Liver (tissue), 9 donors: ENCODE measurements around the gene RUNDC3A. TPM values are rescaled to one million over a fixed set of nuclear protein-coding genes. Genes with fewer than 3 reads are reported as not detected.
A peak's percentile ranks its signal among the peaks of the same experiment; 100 is the strongest.

Source experiments
- DNase-seq: peaks from one replicate; pipeline ENCODE4 v3.0.0-alpha.2; 2017; ENCODE audit warnings: low spot score
- H3K27ac ChIP-seq, 2 donors: one replicate each; pipeline ENCODE4 v1.7.0; 2013; ENCODE audit warnings: inconsistent platforms in 2 of 2, low read length in 2 of 2, control low read depth in 1 of 2, low read depth in 1 of 2, mild to moderate bottlenecking in 1 of 2
- H3K27me3 ChIP-seq, 4 donors: one replicate each; pipeline versions ENCODE4 v1.6.1 to v1.7.0; 2013; ENCODE audit warnings: low read length in 3 of 4, inconsistent platforms in 1 of 4, mild to moderate bottlenecking in 1 of 4, moderate library complexity in 1 of 4; ENCODE audit not compliant: control insufficient read depth in 4 of 4, insufficient read depth in 4 of 4
- H3K36me3 ChIP-seq, 4 donors: one replicate each; pipeline versions ENCODE4 v1.6.1 to v1.7.0; 2013; ENCODE audit warnings: low read length in 3 of 4, mild to moderate bottlenecking in 3 of 4, low read depth in 1 of 4, moderate library complexity in 1 of 4; ENCODE audit not compliant: control insufficient read depth in 4 of 4, insufficient read depth in 3 of 4
- H3K4me1 ChIP-seq, 4 donors: one replicate each; pipeline versions ENCODE4 v1.6.1 to v1.7.0; 2013; ENCODE audit warnings: low read length in 3 of 4, mild to moderate bottlenecking in 3 of 4, moderate library complexity in 1 of 4; ENCODE audit not compliant: control insufficient read depth in 4 of 4, insufficient read depth in 4 of 4
- H3K4me3 ChIP-seq, 3 donors: one replicate each; pipeline versions ENCODE4 v1.6.1 to v1.7.0; 2013; ENCODE audit warnings: low read length in 3 of 3, control low read depth in 1 of 3, low read depth in 1 of 3, mild to moderate bottlenecking in 1 of 3
- H3K9ac ChIP-seq, 2 donors: one replicate each; pipeline ENCODE4 v1.7.0; 2013; ENCODE audit warnings: low read length in 2 of 2, mild to moderate bottlenecking in 2 of 2, moderate library complexity in 2 of 2, control low read depth in 1 of 2, low read depth in 1 of 2
- H3K9me3 ChIP-seq, 4 donors: one replicate each; pipeline versions ENCODE4 v1.6.1 to v1.7.0; 2013; ENCODE audit warnings: low read length in 3 of 4; ENCODE audit not compliant: control insufficient read depth in 4 of 4
- ATF3 ChIP-seq: IDR thresholded peaks from 2 replicates; pipeline ENCODE4 v1.6.1; 2016; ENCODE audit warnings: antibody characterized with exemption
- CTCF ChIP-seq: fragments of 150-350 bp; IDR thresholded peaks from 2 replicates; pipeline ENCODE4 v1.5.1; 2017; ENCODE audit warnings: improper control_type of control experiment, low read depth, low read length; ENCODE audit not compliant: missing input control
- EGR1 ChIP-seq, 2 donors: IDR thresholded peaks; 2 replicates each; pipeline ENCODE4 v1.6.1; 2016 to 2018; ENCODE audit warnings: antibody characterized with exemption in 2 of 2, low read depth in 2 of 2
- FOXA1 ChIP-seq: IDR thresholded peaks from 2 replicates; pipeline ENCODE4 v1.6.1; 2016; ENCODE audit warnings: antibody characterized with exemption
- FOXA2 ChIP-seq: IDR thresholded peaks from 2 replicates; pipeline ENCODE4 v1.6.1; 2016; ENCODE audit warnings: antibody characterized with exemption
- GABPA ChIP-seq, 2 donors: IDR thresholded peaks in 1 of 2; conservative IDR thresholded peaks in 1 of 2; 2 replicates each; pipeline ENCODE4 v1.6.1; 2016; ENCODE audit warnings: antibody characterized with exemption in 2 of 2, mild to moderate bottlenecking in 1 of 2, moderate library complexity in 1 of 2
- HNF4A ChIP-seq, 2 donors: conservative IDR thresholded peaks; 2 replicates each; pipeline ENCODE4 v1.6.1; 2016; ENCODE audit warnings: antibody characterized with exemption in 2 of 2, mild to moderate bottlenecking in 2 of 2
- HNF4G ChIP-seq: IDR thresholded peaks from 2 replicates; pipeline ENCODE4 v1.6.1; 2016; ENCODE audit warnings: antibody characterized with exemption
- JUND ChIP-seq, 2 donors: IDR thresholded peaks; 2 replicates each; pipeline ENCODE4 v1.6.1; 2016; ENCODE audit warnings: antibody characterized with exemption in 2 of 2
- MAX ChIP-seq: IDR thresholded peaks from 2 replicates; pipeline ENCODE4 v1.6.1; 2016; ENCODE audit warnings: antibody characterized with exemption
- NR2F2 ChIP-seq: IDR thresholded peaks from 2 replicates; pipeline ENCODE4 v1.6.1; 2016; ENCODE audit warnings: antibody characterized with exemption
- RAD21 ChIP-seq, 2 donors: IDR thresholded peaks; 2 replicates each; pipeline ENCODE4 v1.6.1; 2016; ENCODE audit warnings: antibody characterized with exemption in 2 of 2, mild to moderate bottlenecking in 2 of 2
- REST ChIP-seq: IDR thresholded peaks from 2 replicates; pipeline ENCODE4 v1.6.1; 2016; ENCODE audit warnings: antibody characterized with exemption, mild to moderate bottlenecking
- RXRA ChIP-seq, 2 donors: IDR thresholded peaks; 2 replicates each; pipeline ENCODE4 v1.6.1; 2017 to 2018; ENCODE audit warnings: antibody characterized with exemption in 2 of 2, mild to moderate bottlenecking in 1 of 2
- SP1 ChIP-seq: IDR thresholded peaks from 2 replicates; pipeline ENCODE4 v1.6.1; 2018; ENCODE audit warnings: antibody characterized with exemption, mild to moderate bottlenecking
- TAF1 ChIP-seq: conservative IDR thresholded peaks from 2 replicates; pipeline ENCODE4 v1.6.1; 2016; ENCODE audit warnings: antibody characterized with exemption, mild to moderate bottlenecking
- YY1 ChIP-seq: IDR thresholded peaks from 2 replicates; pipeline ENCODE4 v1.6.1; 2016; ENCODE audit warnings: antibody characterized with exemption, mild to moderate bottlenecking
- ZBTB33 ChIP-seq: IDR thresholded peaks from 2 replicates; pipeline ENCODE4 v1.6.1; 2016; ENCODE audit warnings: antibody characterized with exemption
- WGBS: extraction: QIAGEN DNeasy Blood & Tissue Kit; methylation state at CpG from one replicate; pipeline ENCODE4 v1.1.7; 2013; 5-methylcytosine and 5-hydroxymethylcytosine counted together
- polyA plus RNA-seq, 2 donors: library from polyadenylated mRNA; stranded (reverse) in 1 of 2; unstranded in 1 of 2; fragments of 200-250 nt in 1 of 2; fragments of >200 nt in 1 of 2; fragmentation: Nextera tagmentation in 1 of 2; extraction: Ambion mirVana in 1 of 2; gene quantifications; one replicate each; pipeline versions ENCODE4 v1.2.1 to v1.2.3, GENCODE V29; 2013 to 2015
- total RNA-seq, 2 donors: library from RNA; depleted of rRNA; stranded (reverse); fragments of >200 nt; gene quantifications; one replicate each; pipeline ENCODE4 v1.2.3, GENCODE V29; 2014
- donor health status: healthy.
- donor health status: healthy.
- donor health status: healthy.
- donor health status: healthy.
- donor health status: healthy.

Gene RUNDC3A
- total and polyA plus RNA-seq, 4 donors, result 0.05 to 17.0 (median 0.06) TPM; not detected in 1

GRCh38 chr17:44284024-44284400 is 24.4 kb upstream of the RUNDC3A start:
- no peak for DNase-seq
- Histone ChIP-seq H3K9me3 (no peaks in the 10 kb centered on the region), H3K36me3 (no peaks in the 10 kb centered on the region), H3K27me3 (no peaks in the 10 kb centered on the region), H3K27ac (no peak overlapping the region), H3K4me1 (peaks cover 0 to 10% (median 2%) of the 10 kb centered on the region in 4 donors), H3K9ac (no peak overlapping the region), H3K4me3 (no peak overlapping the region)
- 92% methylated on average over 4 of the region's 4 CpGs for WGBS
- TF ChIP-seq CTCF (no peak), GABPA (IDR thresholded peaks at IDR 0.05 in 1 of 2, conservative IDR thresholded peaks at IDR 0.05 in 1 of 2) (no peak), REST (no peak), MAX (no peak), HNF4G (no peak), SP1 (no peak), YY1 (no peak), FOXA2 (no peak), HNF4A (conservative IDR thresholded peaks at IDR 0.05) (no peak), ZBTB33 (no peak)

GRCh38 chr17:44287651-44288050 is 20.8 kb upstream of the RUNDC3A start:
- Histone ChIP-seq H3K36me3 (no peaks in the 10 kb centered on the region), H3K4me1 (no peaks in the 10 kb centered on the region), H3K9me3 (no peaks in the 10 kb centered on the region), H3K4me3 (no peak overlapping the region), H3K9ac (no peak overlapping the region), H3K27me3 (no peaks in the 10 kb centered on the region), H3K27ac (no peak overlapping the region)
- peak; percentile 53 for DNase-seq
- WGBS, result 83% methylated on average over 8 of the region's 8 CpGs
- no peak for TF ChIP-seq YY1
- TF ChIP-seq NR2F2, result no peak
- TF ChIP-seq FOXA1, result no peak
- TF ChIP-seq RAD21 (IDR thresholded peaks at IDR 0.05), result no peak
- TF ChIP-seq SP1, result no peak
- TF ChIP-seq FOXA2, result no peak
- no peak for TF ChIP-seq GABPA (IDR thresholded peaks at IDR 0.05 in 1 of 2, conservative IDR thresholded peaks at IDR 0.05 in 1 of 2)
- TF ChIP-seq HNF4A (conservative IDR thresholded peaks at IDR 0.05), result no peak
- TF ChIP-seq ATF3, result no peak
- TF ChIP-seq EGR1 (IDR thresholded peaks at IDR 0.05; ENCODE audit: low read depth in 2 of 2), result no peak
- no peak for TF ChIP-seq RXRA (IDR thresholded peaks at IDR 0.05)
- TF ChIP-seq TAF1, result no peak
- no peak for TF ChIP-seq CTCF
- no peak for TF ChIP-seq ZBTB33
- TF ChIP-seq JUND (IDR thresholded peaks at IDR 0.05), result no peak
- TF ChIP-seq MAX, result no peak
